OCI-LY3 (cell line): Measurements from ENCODE around the gene KIF5B.

Source experiments
- CTCF ChIP-seq: fragments of 200-600, 300-600 bp; sonication (generic); IDR thresholded peaks from 2 replicates; pipeline ENCODE4 v1.5.1; 2014; ENCODE audit warnings: antibody characterized with exemption, low read length, low read depth
- EZH2phosphoT487 ChIP-seq: fragments of 200-600 bp; shearing (Covaris generic); IDR thresholded peaks from 2 replicates; pipeline ENCODE4 v1.6.1; 2018; ENCODE audit warnings: antibody characterized with exemption, mixed run types, low read depth

GRCh38 chr10:31999836-32000235 is 56.4 kb downstream of the KIF5B start:
- TF ChIP-seq CTCF (no peak), EZH2phosphoT487 (no peak)
